Uterus (tissue), 4 donors: ENCODE data around the gene RNF113B. TPM values are rescaled to one million over a fixed set of nuclear protein-coding genes. Genes with fewer than 3 reads are reported as not detected.

ENCODE experiments used
- DNase-seq, 2 donors: peaks; one replicate each; pipeline ENCODE4 v3.0.0-alpha.2; 2019 to 2020
- H3K27ac ChIP-seq, 2 donors: fragments of 200-600 bp; sonication (generic); 1 replicate in 1 of 2; 2 replicates in 1 of 2; pipeline ENCODE4 v1.5.1; 2016 to 2018
- H3K27me3 ChIP-seq, 2 donors: fragments of 200-600 bp; sonication (generic); one replicate each; pipeline ENCODE4 v1.5.1; 2018 to 2019; ENCODE audit warnings: control low read depth in 1 of 2
- H3K36me3 ChIP-seq, 2 donors: fragments of 200-600 bp; sonication (generic); one replicate each; pipeline ENCODE4 v1.5.1; 2019; ENCODE audit warnings: control low read depth in 1 of 2
- H3K4me1 ChIP-seq, 2 donors: fragments of 200-600 bp; sonication (generic); one replicate each; pipeline ENCODE4 v1.5.1; 2018 to 2019; ENCODE audit warnings: control low read depth in 1 of 2
- H3K4me3 ChIP-seq, 2 donors: fragments of 200-600 bp; sonication (generic); 1 replicate in 1 of 2; 2 replicates in 1 of 2; pipeline ENCODE4 v1.5.1; 2018 to 2019; ENCODE audit warnings: mild to moderate bottlenecking in 1 of 2
- H3K9me3 ChIP-seq, 2 donors: fragments of 200-600 bp; sonication (generic); one replicate each; pipeline ENCODE4 v1.5.1; 2019; ENCODE audit warnings: control low read depth in 1 of 2
- CTCF ChIP-seq, 4 experiments: fragments of 200-600 bp in 2 of 4; fragments of 450-650 bp in 2 of 4; sonication (generic) in 2 of 4; IDR thresholded peaks; one replicate each; pipeline ENCODE4 v1.5.1; 2016 to 2019; ENCODE audit warnings: antibody characterized with exemption in 4 of 4, mild to moderate bottlenecking in 2 of 4, moderate library complexity in 1 of 4
- POLR2A ChIP-seq, 2 donors: fragments of 450-650 bp; IDR thresholded peaks; one replicate each; pipeline ENCODE4 v1.6.1; 2016; ENCODE audit warnings: antibody characterized with exemption in 2 of 2, mild to moderate bottlenecking in 1 of 2, moderate library complexity in 1 of 2
- intact Hi-C: fragments of 100-400 bp; cut with DNase I; formaldehyde crosslinking; loops from one replicate; pipeline ENCODE4 v1.15.1; 2023; ENCODE audit warnings: low total_unique reads
- total RNA-seq, 4 donors: library from RNA; depleted of rRNA in 3 of 4; stranded (reverse); fragments of >200 nt in 3 of 4; gene quantifications; one replicate each; pipeline versions ENCODE4 v1.1.0 to v1.2.4, GENCODE V29; 2014 to 2023
- donor health status: DM: yes; HTN: yes; CAD: no.

Gene RNF113B
- total RNA-seq, 4 donors from 2014 or later, result not detected

GRCh38 chr13:98188544-98189166, 11.6 kb upstream of the RNF113B start:
- no peaks in the 10 kb centered on the region for H3K9me3 ChIP-seq
- no peaks in the 10 kb centered on the region for H3K36me3 ChIP-seq
- peaks cover 0 to 11% of the 10 kb centered on the region in 2 donors for H3K4me1 ChIP-seq
- no peaks in the 10 kb centered on the region for H3K27me3 ChIP-seq
- TF ChIP-seq POLR2A (IDR thresholded peaks at IDR 0.05), result no peak
- TF ChIP-seq CTCF (IDR thresholded peaks at IDR 0.05), result no peak
- no peak for DNase-seq
- H3K27ac ChIP-seq, result no peak overlapping the region
- no peak overlapping the region for H3K4me3 ChIP-seq
- intact Hi-C loops, result no loop called here

GRCh38 chr13:98187965-98188261, 10.8 kb upstream of the RNF113B start:
- Histone ChIP-seq H3K27me3 (no peaks in the 10 kb centered on the region), H3K27ac (peak overlapping the region in 1 of 2 donors; percentile 19), H3K9me3 (no peaks in the 10 kb centered on the region), H3K4me3 (no peak overlapping the region), H3K36me3 (no peaks in the 10 kb centered on the region), H3K4me1 (peaks cover 0 to 11% of the 10 kb centered on the region in 2 donors)
- DNase-seq, result no peak
- TF ChIP-seq POLR2A (IDR thresholded peaks at IDR 0.05), result no peak
- TF ChIP-seq CTCF (IDR thresholded peaks at IDR 0.05), result no peak
- intact Hi-C loops, result no loop called here

GRCh38 chr13:98187155-98187964, 10.3 kb upstream of the RNF113B start:
- intact Hi-C loops, result no loop called here
- TF ChIP-seq CTCF (IDR thresholded peaks at IDR 0.05) (no peak), POLR2A (IDR thresholded peaks at IDR 0.05) (no peak)
- H3K4me1 ChIP-seq, result peaks cover 0 to 11% of the 10 kb centered on the region in 2 donors
- DNase-seq, result no peak
- H3K9me3 ChIP-seq, result no peaks in the 10 kb centered on the region
- no peak overlapping the region for H3K27ac ChIP-seq
- no peak overlapping the region for H3K4me3 ChIP-seq
- H3K36me3 ChIP-seq, result no peaks in the 10 kb centered on the region
- H3K27me3 ChIP-seq, result no peaks in the 10 kb centered on the region

- no peak for TF ChIP-seq CTCF (IDR thresholded peaks at IDR 0.05)
- no peak for TF ChIP-seq POLR2A (IDR thresholded peaks at IDR 0.05)
- DNase-seq, result no peak
- H3K27me3 ChIP-seq, result no peaks in the 10 kb centered on the region
- peaks cover 0 to 3% of the 10 kb centered on the region in 2 donors for H3K4me1 ChIP-seq
- intact Hi-C loops, result no loop called here
- no peaks in the 10 kb centered on the region for H3K36me3 ChIP-seq
- no peaks in the 10 kb centered on the region for H3K9me3 ChIP-seq
- no peak overlapping the region for H3K4me3 ChIP-seq
- no peak overlapping the region for H3K27ac ChIP-seq
Measured at GRCh38 chr13:98184792-98185191, 7.7 kb upstream of the RNF113B start.

- intact Hi-C loops, result no loop called here
- Histone ChIP-seq H3K36me3 (no peaks in the 10 kb centered on the region), H3K4me1 (peaks cover 0 to 3% of the 10 kb centered on the region in 2 donors), H3K27me3 (no peaks in the 10 kb centered on the region), H3K9me3 (no peaks in the 10 kb centered on the region), H3K4me3 (no peak overlapping the region), H3K27ac (no peak overlapping the region)
- DNase-seq, result no peak
- TF ChIP-seq POLR2A (IDR thresholded peaks at IDR 0.05), result no peak
- no peak for TF ChIP-seq CTCF (IDR thresholded peaks at IDR 0.05)
Measured at GRCh38 chr13:98182589-98182988, 5.5 kb upstream of the RNF113B start.
